Endothelial cell of umbilical vein (primary cell): ENCODE data around the gene ZSCAN29. TPM values are rescaled to one million over a fixed set of nuclear protein-coding genes. Genes with fewer than 3 reads are reported as not detected.

Experiments
- BruUV-seq: library from RNA; stranded (reverse); fragments of 400-500 nt; replicated peaks from 2 replicates; lab custom pipeline; 2021; lab: Mats Ljungman, UMichigan
- CTCF ChIA-PET: fragments of 300-600, 350-600 bp; sonication (Branson Sonifier 250); formaldehyde crosslinking; loops from one replicate; lab custom pipeline; 2021; ENCODE audit warnings: antibody characterized with exemption, inconsistent platforms; lab: Charles Lee
- POLR2A ChIA-PET: fragments of 300-600, 350-600 bp; sonication (Branson Sonifier 250); formaldehyde crosslinking; loops from one replicate; lab custom pipeline; 2021; ENCODE audit warnings: antibody characterized with exemption, inconsistent platforms; lab: Charles Lee
- DNase-seq: peaks from one replicate; pipeline ENCODE4 v3.0.0-alpha.2; 2011; ENCODE audit warnings: low read depth, low spot score
- FAIRE-seq: peaks from 2 replicates; lab custom pipeline; 2011; peaks lifted over from hg19 to GRCh38; lab: Jason Lieb, UNC
- H2AFZ ChIP-seq: 2 replicates; pipeline ENCODE4 v1.6.0; 2012; ENCODE audit warnings: low read depth, low read length, control low read depth, inconsistent platforms
- H3K27ac ChIP-seq: 2 replicates; pipeline ENCODE4 v1.5.1; 2011; ENCODE audit warnings: low read depth, mild to moderate bottlenecking, control low read depth, low read length, moderate library complexity; ENCODE audit not compliant: insufficient read depth
- H3K27me3 ChIP-seq, 2 experiments: 2 replicates each; pipeline versions ENCODE4 v1.6.0 to v1.6.1; 2011; ENCODE audit warnings: low read length in 2 of 2, mixed read lengths in 1 of 2; ENCODE audit not compliant: control insufficient read depth in 2 of 2, insufficient read depth in 2 of 2
- H3K36me3 ChIP-seq, 2 experiments: 2 replicates in 1 of 2; 3 replicates in 1 of 2; pipeline ENCODE4 v1.5.1; 2011; ENCODE audit warnings: low read length in 2 of 2, mild to moderate bottlenecking in 1 of 2, moderate library complexity in 1 of 2; ENCODE audit not compliant: control insufficient read depth in 2 of 2, insufficient read depth in 2 of 2; ENCODE audit errors: extremely low read depth in 1 of 2
- H3K4me1 ChIP-seq: 3 replicates; pipeline ENCODE4 v1.5.1; 2011; ENCODE audit warnings: mild to moderate bottlenecking, low read length; ENCODE audit not compliant: control insufficient read depth, insufficient read depth; ENCODE audit errors: extremely low read depth
- H3K4me2 ChIP-seq: 2 replicates; pipeline ENCODE4 v1.6.1; 2011; ENCODE audit warnings: low read length, control low read depth, mixed read lengths; ENCODE audit not compliant: insufficient read depth
- H3K4me3 ChIP-seq, 3 experiments: fragments of 200-600 bp in 1 of 3; sonication (generic), shearing (Covaris generic) in 1 of 3; replicated peaks in 1 of 3; 2 replicates each; pipeline ENCODE4 v1.5.1; 2011 to 2016; ENCODE audit warnings: control low read depth in 3 of 3, low read length in 3 of 3, mild to moderate bottlenecking in 2 of 3, inconsistent platforms in 1 of 3, low read depth in 1 of 3, moderate library complexity in 1 of 3; ENCODE audit not compliant: insufficient read depth in 1 of 3
- H3K79me2 ChIP-seq: 2 replicates; pipeline ENCODE4 v1.6.0; 2012; ENCODE audit warnings: low read length, inconsistent platforms; ENCODE audit not compliant: control insufficient read depth, insufficient read depth
- H3K9ac ChIP-seq: replicated peaks from 2 replicates; pipeline ENCODE3; 2011; ENCODE audit warnings: low read length, control low read depth; ENCODE audit not compliant: insufficient read depth; ENCODE audit errors: extremely low read depth
- H3K9me1 ChIP-seq: replicated peaks from 3 replicates; pipeline ENCODE4 v1.6.0; 2011; ENCODE audit warnings: mild to moderate bottlenecking, low read length; ENCODE audit not compliant: control insufficient read depth, insufficient read depth; ENCODE audit errors: extremely low read depth
- H3K9me3 ChIP-seq: replicated peaks from 2 replicates; pipeline ENCODE4 v1.5.1; 2012; ENCODE audit warnings: low read length, inconsistent platforms; ENCODE audit not compliant: control insufficient read depth, insufficient read depth
- H4K20me1 ChIP-seq: replicated peaks from 2 replicates; pipeline ENCODE3; 2011; ENCODE audit warnings: mild to moderate bottlenecking, low read length; ENCODE audit not compliant: control insufficient read depth, insufficient read depth; ENCODE audit errors: extremely low read depth
- CTCF ChIP-seq, 2 donors: IDR thresholded peaks; 1 replicate in 1 of 2; 2 replicates in 1 of 2; pipeline ENCODE4 v1.5.1; 2011; ENCODE audit warnings: low read length in 2 of 2, mild to moderate bottlenecking in 2 of 2, moderate library complexity in 2 of 2, control low read depth in 1 of 2, inconsistent platforms in 1 of 2, low read depth in 1 of 2; ENCODE audit not compliant: insufficient read depth in 1 of 2; ENCODE audit errors: extremely low read depth in 1 of 2
- EZH2 ChIP-seq: IDR thresholded peaks from 2 replicates; pipeline ENCODE4 v1.6.1; 2012; ENCODE audit warnings: borderline replicate concordance, low read depth, mild to moderate bottlenecking, moderate library complexity, low read length, inconsistent platforms; ENCODE audit not compliant: severe bottlenecking
- FOS ChIP-seq: IDR thresholded peaks from 2 replicates; pipeline ENCODE4 v1.6.1; 2011; ENCODE audit warnings: mild to moderate bottlenecking, low read length, moderate library complexity, borderline replicate concordance; ENCODE audit not compliant: insufficient read depth
- GATA2 ChIP-seq: IDR thresholded peaks from 2 replicates; pipeline ENCODE4 v1.7.0; 2011; ENCODE audit warnings: low read depth, mild to moderate bottlenecking, moderate library complexity, mixed read lengths, low read length; ENCODE audit not compliant: insufficient read length, insufficient read depth
- JUN ChIP-seq: IDR thresholded peaks from 2 replicates; pipeline ENCODE4 v1.6.1; 2011; ENCODE audit warnings: borderline replicate concordance, low read depth; ENCODE audit not compliant: insufficient read length, insufficient read depth
- MAX ChIP-seq: IDR thresholded peaks from 2 replicates; pipeline ENCODE4 v1.6.1; 2011; ENCODE audit not compliant: insufficient read depth, insufficient read length
- MYC ChIP-seq: IDR thresholded peaks from one replicate; pipeline ENCODE4 v1.6.1; 2011; ENCODE audit warnings: mild to moderate bottlenecking, low read depth, low read length
- POLR2A ChIP-seq: IDR thresholded peaks from 2 replicates; pipeline ENCODE4 v1.6.1; 2012; ENCODE audit warnings: low read depth, mild to moderate bottlenecking, control low read depth, low read length
- POLR2AphosphoS5 ChIP-seq: IDR thresholded peaks from 2 replicates; pipeline ENCODE4 v1.6.1; 2012; ENCODE audit warnings: low read depth, mild to moderate bottlenecking, control low read depth, low read length, moderate library complexity; ENCODE audit not compliant: insufficient read depth
- dilution Hi-C: fragments of 300-500 bp; cut with MboI; formaldehyde crosslinking; loops from one replicate; pipeline ENCODE4 v1.15.0; 2019; ENCODE audit warnings: low sequenced_read_pairs; ENCODE audit not compliant: extremely low pct_ligation_motif_present
- intact Hi-C: fragments of 100-400 bp; cut with micrococcal nuclease; formaldehyde crosslinking; loops from one replicate; pipeline ENCODE4 v1.10.0; 2022
- polyA plus RNA-seq, 4 experiments: library from polyadenylated mRNA; depleted of rRNA in 3 of 4; stranded (reverse) in 3 of 4; unstranded in 1 of 4; fragments of >200 nt; gene quantifications; 2 replicates each; pipeline versions ENCODE4 v1.2.1 to v1.2.3, GENCODE V29; 2011 to 2012; ENCODE audit warnings: missing spikeins in 1 of 4
- total RNA-seq: library from RNA; stranded (reverse); gene quantifications from 2 replicates; pipeline ENCODE4 v1.2.3, GENCODE V29; 2021

ZSCAN29 gene
- total and polyA plus RNA-seq, 2 donors (not counting 3 experiments of a cell fraction or from before 2014, with no cell fraction given), result 3.7 to 15.7 TPM

GRCh38 chr15:43390723-43391122 is 19.9 kb upstream of the ZSCAN29 start:
- BruUV-seq, result no TSS peak
- no peak for FAIRE-seq

More at GRCh38 chr15:43390723-43391122, 19.9 kb upstream of the ZSCAN29 start:
- H3K36me3 ChIP-seq, result peaks cover 2 to 3% of the 10 kb centered on the region in 2 experiments
- no peaks in the 10 kb centered on the region for H3K9me3 ChIP-seq
- intact Hi-C loops (no loop called here), dilution Hi-C loops (no loop called here)
- TF ChIP-seq POLR2A, result no peak
- TF ChIP-seq MYC, result no peak
- TF ChIP-seq GATA2, result no peak
- TF ChIP-seq FOS, result no peak
- TF ChIP-seq CTCF (IDR thresholded peaks at IDR 0.05; ENCODE audit: extremely low read depth in 1 of 2, insufficient read depth in 1 of 2, low read depth in 1 of 2, low read length in 2 of 2), result no peak
- TF ChIP-seq EZH2, result no peak
- no peak for TF ChIP-seq POLR2AphosphoS5
- no peak for TF ChIP-seq JUN
- no peak for TF ChIP-seq MAX
- H4K20me1 ChIP-seq, result no peaks in the 10 kb centered on the region
- DNase-seq, result no peak
- H3K4me3 ChIP-seq, result no peak overlapping the region
- no peak overlapping the region for H3K27ac ChIP-seq
- ChIA-PET CTCF (interaction anchor here (1.1 to 1.3 kb wide), 4 partner anchors 14 to 25 kb away, joined by 3 to 6 read pairs (median 4); no protein-coding TSS in a partner anchor), POLR2A (no interaction called here)
- no peak overlapping the region for H2AFZ ChIP-seq
- no peaks in the 10 kb centered on the region for H3K27me3 ChIP-seq
- no peaks in the 10 kb centered on the region for H3K79me2 ChIP-seq
- no peak overlapping the region for H3K4me2 ChIP-seq
- H3K9me1 ChIP-seq, result no peaks in the 10 kb centered on the region
- H3K4me1 ChIP-seq, result no peaks in the 10 kb centered on the region
- no peak overlapping the region for H3K9ac ChIP-seq
